T-helper 2 cell treated with Interferon-gamma antibody and Interleukin-4, amounts not matched to agents 100 ng/mL and 5 ng/mL, for 36 hours (primary cell): ENCODE results near the gene NOS2. TPM values are rescaled to one million over a fixed set of nuclear protein-coding genes. Genes with fewer than 3 reads are reported as not detected.

Experiments
- intact Hi-C: fragments of 100-400 bp; cut with micrococcal nuclease; formaldehyde crosslinking; loops from one replicate; pipeline ENCODE4 v1.15.1; 2023
- total RNA-seq: library from RNA; stranded (reverse); gene quantifications from 2 replicates; pipeline ENCODE4 v1.2.3, GENCODE V29; 2022

NOS2 gene
- total RNA-seq, 1 donor from 2014 or later = not detected

DNA sequence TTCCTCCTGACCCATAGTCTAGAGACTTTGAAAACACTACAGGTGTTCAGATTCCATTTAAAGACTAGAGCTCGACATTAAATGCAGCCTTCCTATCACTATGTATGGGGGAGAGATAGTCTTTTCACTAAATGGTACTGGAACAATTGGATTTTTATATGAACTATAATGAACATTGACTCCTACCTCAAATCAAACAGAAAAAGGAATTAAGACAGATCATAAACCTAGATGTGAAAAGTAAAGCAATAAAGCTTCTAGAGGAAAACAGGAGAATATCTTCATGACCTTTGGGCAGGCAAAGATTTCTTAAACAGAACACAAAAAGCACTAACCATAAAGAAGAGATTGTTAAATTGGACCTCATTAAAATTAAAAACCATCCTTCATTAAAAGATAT is 18.8 kb upstream of the NOS2 start:
- intact Hi-C loops = no loop called here

- intact Hi-C loops = no loop called here
Observed at GRCh38 chr17:27818401-27819105, 18.2 kb upstream of the NOS2 start.

GRCh38 chr17:27817731-27818130 is 17.4 kb upstream of the NOS2 start:
- intact Hi-C loops = no loop called here

GRCh38 chr17:27816946-27817345 is 16.6 kb upstream of the NOS2 start:
- intact Hi-C loops = no loop called here

DNA sequence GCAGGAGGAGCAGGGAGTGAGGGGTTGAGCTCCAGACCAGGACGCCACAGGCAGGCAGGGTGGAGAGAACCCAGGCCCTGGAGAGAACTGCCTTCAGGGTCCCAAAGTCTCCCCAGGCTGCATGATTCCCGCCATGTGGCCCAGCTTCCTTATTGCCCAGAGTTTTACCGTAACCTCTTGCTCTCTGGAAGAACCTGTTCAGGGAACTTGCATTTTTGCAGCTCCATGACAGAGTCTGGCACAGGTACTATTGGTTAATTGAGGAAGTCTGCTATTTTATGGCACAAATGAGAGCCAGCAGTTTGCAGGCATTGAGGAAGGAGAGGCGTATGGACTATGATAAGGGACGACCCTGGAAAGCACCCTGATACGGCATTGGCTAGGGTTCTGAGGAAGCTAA is 11.6 kb upstream of the NOS2 start:
- intact Hi-C loops = no loop called here

DNA sequence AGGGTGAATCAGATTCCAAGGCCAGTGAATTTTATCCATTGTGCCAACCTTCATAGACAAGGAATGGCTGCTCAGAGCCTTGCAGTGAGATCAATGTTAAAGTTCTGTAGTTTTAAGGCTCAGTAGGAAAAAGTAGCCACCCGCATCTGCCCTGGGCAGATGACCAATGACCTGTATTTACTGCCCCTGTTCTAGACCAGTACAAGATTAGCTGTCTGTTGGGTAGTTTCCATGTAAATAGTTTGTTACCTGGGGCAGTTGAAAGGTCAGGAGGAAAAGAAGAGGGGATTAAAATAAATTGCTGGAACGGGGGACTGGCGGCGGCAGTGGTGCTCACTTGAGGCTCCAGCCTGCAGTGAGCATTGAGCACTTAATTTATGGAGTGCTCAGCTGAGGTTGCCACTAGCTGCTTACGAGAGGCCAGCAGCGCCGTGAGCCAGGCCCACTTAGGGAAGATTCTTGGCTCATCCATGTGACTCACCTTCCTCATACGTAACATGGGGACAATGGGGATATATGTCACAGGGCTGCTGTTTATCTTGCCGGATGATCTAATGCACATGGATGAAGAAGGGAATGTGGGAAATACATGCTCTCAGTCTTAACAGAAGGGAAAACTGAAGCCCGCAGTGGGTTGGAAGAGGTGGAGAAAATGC is 10.7 kb upstream of the NOS2 start:
- intact Hi-C loops = no loop called here

- intact Hi-C loops = no loop called here
Observed at GRCh38 chr17:27810211-27810901, 10.0 kb upstream of the NOS2 start.

DNA sequence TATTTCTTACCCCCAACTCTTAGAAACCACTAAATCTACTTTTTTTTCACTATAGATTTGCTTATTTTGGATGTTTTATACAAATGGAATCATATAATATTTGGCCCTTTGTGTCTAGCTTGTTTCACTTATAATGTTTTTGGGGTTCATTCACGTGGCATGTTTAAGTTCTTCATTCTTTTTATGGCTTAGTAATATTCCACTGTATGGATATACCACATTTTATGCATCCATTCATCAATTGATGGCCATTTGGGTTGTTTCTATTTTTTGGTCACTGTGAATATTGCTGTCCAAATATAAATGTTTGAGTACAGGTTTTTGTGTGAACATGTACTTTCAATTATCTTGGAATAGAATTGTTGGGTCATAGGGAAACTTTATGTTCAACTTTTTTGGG is 9.2 kb upstream of the NOS2 start:
- intact Hi-C loops = loop anchor here (5.0 kb wide), 2 partner anchors 443 to 528 kb away; partner anchors contain the start of genes IFT20 and TNFAIP1

DNA sequence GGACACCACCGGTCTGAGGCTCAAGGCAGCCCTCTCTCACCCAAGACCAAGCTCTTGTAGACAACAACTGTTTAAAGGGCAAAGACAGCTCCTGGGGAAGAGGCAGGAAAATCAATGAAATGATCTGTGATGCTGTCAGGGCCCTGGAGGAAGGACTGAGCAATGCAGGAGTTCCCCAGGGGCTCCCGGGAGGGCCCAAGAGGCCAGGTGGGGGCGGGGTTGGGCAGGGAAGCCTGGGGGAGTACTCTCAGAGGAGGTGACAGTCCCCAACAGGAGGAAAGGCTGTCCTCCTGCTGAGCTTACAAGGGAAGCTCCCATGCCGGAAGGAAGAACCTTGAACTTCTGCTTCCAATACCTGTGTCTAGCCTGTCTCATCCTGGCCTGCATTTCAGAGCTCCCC is 8.3 kb upstream of the NOS2 start:
- intact Hi-C loops = loop anchor here (1.0 to 5.0 kb wide), 3 partner anchors 38 to 529 kb away; partner anchors contain the start of genes IFT20 and TNFAIP1

GRCh38 chr17:27807567-27808470 is 7.5 kb upstream of the NOS2 start:
- intact Hi-C loops = loop anchor here (1.0 to 5.0 kb wide), 3 partner anchors 38 to 529 kb away; partner anchors contain the start of genes IFT20 and TNFAIP1

DNA sequence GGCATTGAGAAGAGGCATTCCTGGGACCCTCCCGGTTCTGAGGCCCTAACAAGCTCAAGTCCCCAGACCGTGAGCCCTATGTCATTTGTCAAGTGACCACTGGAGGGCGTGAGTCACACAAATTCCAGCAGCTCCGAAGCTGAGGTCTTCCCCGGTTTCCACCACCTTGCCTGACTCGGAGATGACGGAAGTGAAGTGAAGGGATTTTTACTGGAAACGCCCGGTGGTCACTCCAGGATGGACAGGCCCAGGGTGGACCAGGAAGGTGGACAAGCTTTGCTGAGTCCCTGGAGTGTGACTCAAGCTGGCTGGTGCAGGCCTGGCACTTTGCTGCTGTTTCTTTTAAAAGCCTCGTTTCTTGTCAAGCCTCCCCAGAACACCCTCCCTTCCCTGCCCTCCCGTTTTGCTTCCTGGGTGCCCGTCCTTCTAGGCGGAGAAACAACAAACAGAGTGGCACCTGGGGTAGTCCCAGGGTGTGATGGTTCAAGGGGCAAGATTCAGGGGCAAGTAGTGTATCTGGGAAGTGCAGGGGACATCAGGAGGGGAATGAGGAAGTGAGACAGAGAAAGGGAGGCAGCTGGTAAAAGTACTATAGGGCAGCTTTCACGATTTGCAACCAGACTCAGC is 5.3 kb upstream of the NOS2 start:
- intact Hi-C loops = loop anchor here (1.0 to 5.0 kb wide), 4 partner anchors 75 to 532 kb away; partner anchors contain the start of genes IFT20, LYRM9 and TNFAIP1

- intact Hi-C loops = no loop called here
Observed at GRCh38 chr17:27804113-27804512, 3.8 kb upstream of the NOS2 start.

DNA sequence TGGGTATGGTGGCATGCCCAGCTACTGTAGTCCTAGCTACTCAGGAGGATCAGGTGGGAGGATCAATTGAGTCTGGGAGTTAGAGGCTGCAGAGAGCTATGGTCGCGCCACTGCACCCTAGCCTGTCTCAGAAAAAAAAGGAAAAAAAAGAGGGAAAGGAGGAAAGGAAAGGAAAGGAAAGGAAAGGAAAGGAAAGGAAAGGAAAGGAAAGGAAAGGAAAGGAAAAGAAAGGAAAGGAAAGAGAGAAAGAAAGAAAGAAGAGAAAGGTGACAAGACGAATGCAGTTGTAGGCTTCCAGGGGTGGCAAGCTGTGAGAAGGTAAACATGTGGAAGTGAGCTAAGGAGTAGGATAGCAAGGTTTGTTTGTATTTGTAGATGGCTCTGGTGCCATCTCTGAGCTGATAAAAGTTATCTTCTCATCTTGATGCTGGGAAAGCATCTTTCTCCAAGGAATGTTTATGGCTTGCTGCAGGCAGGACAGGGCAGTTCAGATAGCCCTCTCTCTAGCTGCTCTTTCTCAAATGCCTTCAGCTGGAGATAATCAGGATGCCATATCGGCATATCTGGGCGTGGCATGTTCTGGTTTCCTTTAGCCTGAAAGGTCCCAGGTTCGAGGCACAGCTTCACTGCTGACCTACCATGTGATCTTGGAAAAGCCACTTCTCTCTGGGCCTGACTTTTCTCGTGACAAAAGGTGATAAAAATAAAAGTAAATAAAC is 2.8 kb upstream of the NOS2 start:
- intact Hi-C loops = no loop called here

DNA sequence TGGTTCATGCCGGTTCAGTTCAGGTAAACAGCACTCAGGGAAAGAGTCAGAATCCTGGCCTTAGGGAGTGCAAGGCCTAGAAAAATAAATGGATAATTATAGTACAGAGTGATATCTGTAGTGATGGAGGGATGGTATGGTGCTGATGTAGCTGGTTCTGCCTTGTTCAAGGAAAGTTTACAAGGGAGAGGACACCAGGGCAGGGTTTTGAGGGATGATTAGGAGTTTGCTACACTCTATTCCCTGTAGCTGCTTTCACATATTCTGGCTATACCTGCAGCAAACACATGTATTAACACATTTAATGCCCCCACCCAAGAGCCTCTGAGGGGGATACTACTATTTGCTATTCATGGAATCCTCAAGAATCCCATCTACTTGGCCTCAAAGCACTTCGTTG is 1.7 kb upstream of the NOS2 start:
- intact Hi-C loops = no loop called here

DNA sequence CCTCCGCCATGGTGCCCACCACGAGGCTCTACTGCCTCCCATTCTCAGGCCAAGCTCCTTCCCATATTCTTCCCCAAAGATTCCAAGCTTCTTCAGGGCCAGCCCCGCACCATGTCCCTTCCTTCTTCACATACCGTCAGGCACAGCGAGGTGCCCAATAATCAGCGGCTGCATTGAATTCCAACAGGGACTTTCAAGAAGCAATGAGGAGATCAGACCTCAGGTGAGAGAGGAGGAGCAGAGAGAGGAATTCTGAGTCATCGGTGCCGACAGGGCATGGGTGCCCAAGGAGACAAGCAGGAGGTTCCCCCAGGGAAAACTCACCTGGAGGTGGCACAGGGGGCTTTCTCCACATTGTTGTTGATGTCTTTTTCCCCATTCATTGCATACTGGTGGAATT is 2.0 kb downstream of the NOS2 start:
- intact Hi-C loops = no loop called here

GRCh38 chr17:27797390-27798091 is 2.8 kb downstream of the NOS2 start:
- intact Hi-C loops = no loop called here

DNA sequence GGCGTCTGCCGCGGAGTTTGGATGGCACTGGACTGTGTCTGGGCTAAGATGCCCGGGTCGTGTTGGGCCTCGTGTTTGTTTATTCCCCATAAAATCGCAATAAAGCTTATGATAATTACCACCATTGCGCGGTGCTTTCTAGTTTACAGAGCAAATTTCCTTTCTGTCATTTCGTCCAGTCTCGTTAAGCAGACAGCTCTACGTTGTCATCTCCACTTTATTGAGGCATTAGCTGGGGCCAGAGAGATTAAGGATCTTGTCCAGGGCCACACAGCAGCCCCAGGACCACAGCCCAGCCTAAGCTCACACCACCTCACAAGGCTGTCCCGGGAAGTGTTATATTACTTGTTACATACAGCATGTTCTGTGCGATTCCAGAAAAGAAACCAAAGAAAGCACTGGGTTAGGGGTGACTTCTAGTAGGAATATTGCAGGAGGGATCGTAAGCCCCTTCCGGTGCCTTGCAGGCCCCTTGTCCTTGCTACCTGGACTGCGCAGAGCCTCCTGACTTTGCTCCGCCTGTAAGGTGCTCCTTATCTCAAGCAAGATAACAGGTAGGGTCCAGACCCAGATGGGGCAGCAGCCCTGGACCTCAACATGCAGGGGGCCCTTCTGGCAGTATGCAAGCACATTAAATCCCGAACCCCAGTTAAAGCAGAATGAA is 6.3 kb downstream of the NOS2 start:
- intact Hi-C loops = no loop called here

DNA sequence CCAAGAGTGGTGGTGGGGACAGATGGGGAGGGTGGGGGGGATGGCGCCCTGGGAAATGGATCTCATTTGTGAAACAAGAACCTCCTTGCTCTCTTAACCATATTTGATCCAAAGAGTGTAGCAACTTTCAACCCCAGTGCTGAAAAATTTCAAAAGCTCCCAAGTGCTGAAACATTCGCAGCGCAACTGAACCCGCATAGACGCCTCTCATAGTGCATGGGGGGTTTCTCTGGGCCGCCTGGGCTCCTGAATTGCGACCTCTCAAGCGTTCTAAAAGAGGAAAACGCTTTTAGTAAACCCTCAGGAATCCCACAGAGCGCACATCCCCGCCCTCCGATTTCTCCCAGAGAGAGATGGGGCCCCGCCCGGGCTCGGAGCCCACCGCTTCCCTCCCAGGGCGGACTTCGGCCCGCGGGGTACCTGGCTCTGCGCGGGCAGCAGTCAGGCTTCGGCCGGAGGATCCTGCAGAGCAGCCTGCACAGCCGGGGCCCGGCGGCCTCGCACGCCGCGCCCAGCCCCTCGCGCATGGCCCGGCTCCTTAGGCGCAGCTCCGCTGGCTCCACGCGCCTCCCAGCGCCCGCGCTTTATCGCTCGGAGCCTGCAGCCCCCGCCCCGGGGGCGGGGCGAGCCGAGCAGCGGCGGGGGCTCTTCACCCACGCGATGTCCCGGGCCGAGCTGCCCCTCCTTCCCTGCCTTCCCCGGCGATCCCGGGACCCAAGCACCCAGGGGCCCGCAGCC is 7.0 kb downstream of the NOS2 start:
- intact Hi-C loops = no loop called here
